Calu3 (cell line): ENCODE data around the gene TMEM174. TPM values are rescaled to one million over a fixed set of nuclear protein-coding genes. Genes with fewer than 3 reads are reported as not detected.

Experiments
- BruUV-seq: library from RNA; stranded (reverse); fragments of 400-500 nt; replicated peaks from 2 replicates; lab custom pipeline; 2021; lab: Mats Ljungman, UMichigan
- CTCF ChIA-PET: fragments of 300-600 bp; sonication (Branson Sonifier 250); formaldehyde crosslinking; loops from one replicate; lab custom pipeline; 2022; ENCODE audit warnings: antibody characterized with exemption; lab: Charles Lee
- DNase-seq: peaks from one replicate; pipeline ENCODE4 v3.0.0; 2022
- H3K27ac Mint-ChIP-seq: one replicate; pipeline ENCODE4 v1.8.0; 2022; ENCODE audit warnings: mixed read lengths; ENCODE audit not compliant: unreplicated experiment
- H3K27me3 Mint-ChIP-seq: one replicate; pipeline ENCODE4 v1.8.0; 2022; ENCODE audit warnings: mixed read lengths; ENCODE audit not compliant: unreplicated experiment
- H3K36me3 Mint-ChIP-seq: one replicate; pipeline ENCODE4 v1.8.0; 2022; ENCODE audit warnings: mild to moderate bottlenecking, moderate library complexity, mixed read lengths; ENCODE audit not compliant: insufficient read depth, unreplicated experiment
- H3K4me1 Mint-ChIP-seq: one replicate; pipeline ENCODE4 v1.8.0; 2022; ENCODE audit warnings: mild to moderate bottlenecking, low read depth, mixed read lengths; ENCODE audit not compliant: unreplicated experiment
- H3K4me3 Mint-ChIP-seq: one replicate; pipeline ENCODE4 v1.8.0; 2022; ENCODE audit warnings: mild to moderate bottlenecking, low read depth, moderate library complexity, mixed read lengths; ENCODE audit not compliant: unreplicated experiment
- H3K9me3 Mint-ChIP-seq: one replicate; pipeline ENCODE4 v1.8.0; 2022; ENCODE audit warnings: low read depth, mixed read lengths; ENCODE audit not compliant: unreplicated experiment
- CTCF ChIP-seq: fragments of 200-600 bp; IDR thresholded peaks from one replicate; pipeline ENCODE4 v1.8.0; 2022; ENCODE audit warnings: antibody characterized with exemption; ENCODE audit not compliant: unreplicated experiment
- intact Hi-C: fragments of 100-400 bp; cut with micrococcal nuclease; formaldehyde crosslinking; loops from one replicate; pipeline ENCODE4 v1.10.0; 2022; ENCODE audit not compliant: unreplicated experiment
- total RNA-seq: library from RNA; stranded (reverse); gene quantifications from 2 replicates; pipeline ENCODE4 v1.2.3, GENCODE V29; 2022

The TMEM174 gene
- total RNA-seq, 1 experiment from 2014 or later = not detected

GRCh38 chr5:73153513-73153912 is 19.5 kb upstream of the TMEM174 start:
- no peaks in the 10 kb centered on the region for H3K27me3 Mint-ChIP-seq
- H3K9me3 Mint-ChIP-seq = no peaks in the 10 kb centered on the region
- TF ChIP-seq CTCF = no peak

GRCh38 chr5:73154208-73155006 is 18.6 kb upstream of the TMEM174 start:
- no peak overlapping the region for H3K27ac Mint-ChIP-seq
- BruUV-seq = no TSS peak
- no peak for TF ChIP-seq CTCF
- no peak for DNase-seq
- CTCF ChIA-PET = no interaction called here
- H3K27me3 Mint-ChIP-seq = peaks cover 3% of the 10 kb centered on the region
- intact Hi-C loops = no loop called here
- no peaks in the 10 kb centered on the region for H3K36me3 Mint-ChIP-seq
- no peaks in the 10 kb centered on the region for H3K9me3 Mint-ChIP-seq
- H3K4me3 Mint-ChIP-seq = no peak overlapping the region
- no peaks in the 10 kb centered on the region for H3K4me1 Mint-ChIP-seq

More at GRCh38 chr5:73153513-73153912, 19.5 kb upstream of the TMEM174 start:
- no TSS peak for BruUV-seq
- no peak for DNase-seq
- Mint-ChIP-seq H3K4me1 (no peaks in the 10 kb centered on the region), H3K4me3 (no peak overlapping the region), H3K27ac (no peak overlapping the region), H3K36me3 (no peaks in the 10 kb centered on the region)
- CTCF ChIA-PET = interaction anchor here (0.9 to 1.8 kb wide), 3 partner anchors 48 to 298 kb away, joined by 3 to 8 read pairs (median 5); no protein-coding TSS in a partner anchor
- intact Hi-C loops = no loop called here

- H3K27ac Mint-ChIP-seq = no peak overlapping the region
- DNase-seq = no peak
- H3K9me3 Mint-ChIP-seq = no peaks in the 10 kb centered on the region
- intact Hi-C loops = no loop called here
- CTCF ChIA-PET = no interaction called here
- H3K4me3 Mint-ChIP-seq = no peak overlapping the region
- peaks cover 14% of the 10 kb centered on the region for H3K27me3 Mint-ChIP-seq
- no peak for TF ChIP-seq CTCF
- no peaks in the 10 kb centered on the region for H3K36me3 Mint-ChIP-seq
- no TSS peak for BruUV-seq
- no peaks in the 10 kb centered on the region for H3K4me1 Mint-ChIP-seq
Observed at GRCh38 chr5:73155271-73156222, 17.4 kb upstream of the TMEM174 start.

GRCh38 chr5:73157414-73158303 is 15.3 kb upstream of the TMEM174 start:
- peaks cover 22% of the 10 kb centered on the region for H3K27me3 Mint-ChIP-seq
- TF ChIP-seq CTCF = no peak
- intact Hi-C loops = no loop called here
- no TSS peak for BruUV-seq
- H3K4me3 Mint-ChIP-seq = no peak overlapping the region
- no peak for DNase-seq
- H3K27ac Mint-ChIP-seq = no peak overlapping the region
- H3K36me3 Mint-ChIP-seq = no peaks in the 10 kb centered on the region
- H3K4me1 Mint-ChIP-seq = no peaks in the 10 kb centered on the region
- CTCF ChIA-PET = no interaction called here
- no peaks in the 10 kb centered on the region for H3K9me3 Mint-ChIP-seq
